Cardiac muscle cell (in vitro differentiated cells and primary cell): Measurements from ENCODE around the gene RDH5. TPM values are rescaled to one million over a fixed set of nuclear protein-coding genes. Genes with fewer than 3 reads are reported as not detected.

Experiments used
- DNase-seq, 2 donors: peaks; one replicate each; pipeline versions ENCODE4 v3.0.0 to v3.0.0-alpha.2; 2010 to 2017; ENCODE audit warnings: low read depth in 1 of 2, low spot score in 1 of 2
- H3K27ac ChIP-seq: fragments of 200-600 bp; sonication (generic); 2 replicates; pipeline ENCODE4 v1.5.1; 2016
- H3K27me3 ChIP-seq: fragments of 200-600 bp; sonication (generic); 2 replicates; pipeline ENCODE4 v1.6.0; 2016; ENCODE audit warnings: control low read depth
- H3K36me3 ChIP-seq: fragments of 200-600 bp; sonication (generic); 2 replicates; pipeline ENCODE4 v1.5.1; 2016; ENCODE audit warnings: control low read depth
- H3K4me1 ChIP-seq: fragments of 200-600 bp; sonication (generic); 2 replicates; pipeline ENCODE4 v1.8.1; 2017; ENCODE audit warnings: low read depth, mild to moderate bottlenecking, mixed run types
- H3K4me3 ChIP-seq: fragments of 200-600 bp; sonication (generic); 2 replicates; pipeline ENCODE4 v1.5.1; 2016; ENCODE audit warnings: mild to moderate bottlenecking
- H3K9me3 ChIP-seq: fragments of 200-600 bp; sonication (generic); 2 replicates; pipeline ENCODE4 v1.5.1; 2017; ENCODE audit warnings: low read depth, mild to moderate bottlenecking, control low read depth
- polyA plus RNA-seq: library from polyadenylated mRNA; unstranded; fragments of >200 nt; fragmentation: Nextera tagmentation; extraction: Ambion mirVana; gene quantifications from 2 replicates; pipeline ENCODE4 v1.2.1, GENCODE V29; 2016
- total RNA-seq: library from RNA; depleted of rRNA; stranded (reverse); fragments of >200 nt; gene quantifications from 2 replicates; pipeline ENCODE4 v1.2.3, GENCODE V29; 2016
- TF ChIP-seq, protein P1 (sequence below): IDR thresholded peaks from 2 replicates; pipeline ENCODE4 v1.5.1; 2012; ENCODE audit warnings: low read depth, mild to moderate bottlenecking, low read length

RDH5 gene
- total and polyA plus RNA-seq, 2 experiments from 2014 or later = 10.1 to 12.6 TPM

DNA sequence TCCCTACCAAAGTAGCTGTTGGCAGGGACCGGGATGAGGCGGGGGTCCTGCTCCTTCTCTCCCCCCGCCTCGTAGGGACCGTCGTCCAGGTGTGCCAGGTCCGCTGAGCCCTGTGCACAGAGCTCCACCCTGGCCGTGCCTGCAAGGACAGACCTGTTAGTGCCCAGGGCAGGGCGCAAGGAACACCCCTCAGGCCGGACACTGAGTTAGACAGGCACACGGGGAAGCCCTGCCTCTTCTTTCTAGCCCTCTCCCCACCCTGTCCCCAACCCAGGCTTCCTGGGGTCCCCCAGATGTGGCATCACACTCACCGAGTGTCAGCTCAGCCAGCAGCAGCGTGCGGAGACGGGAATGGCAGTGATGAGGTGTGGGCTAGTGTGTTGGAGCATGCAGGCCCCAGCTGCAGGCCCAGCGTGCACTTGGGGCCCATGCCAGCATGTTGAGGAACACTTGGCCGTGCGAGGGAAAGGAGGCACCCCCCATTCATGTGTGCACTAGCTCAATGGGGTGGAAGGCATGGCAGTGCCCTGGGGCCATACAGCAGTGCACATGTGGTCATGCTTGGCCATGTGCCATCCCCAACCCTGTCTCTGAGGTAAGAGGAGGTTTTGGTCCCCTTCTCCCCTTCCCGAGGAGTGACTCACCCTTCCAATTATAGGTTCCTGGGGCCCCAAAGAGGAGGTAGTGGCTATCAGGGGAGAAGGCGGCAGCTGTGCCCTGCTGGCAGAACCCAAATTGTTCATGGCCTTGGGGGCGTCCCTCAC is 19.8 kb upstream of the RDH5 start:
- Histone ChIP-seq H3K27ac (no peak overlapping the region), H3K4me3 (no peak overlapping the region), H3K9me3 (no peaks in the 10 kb centered on the region), H3K36me3 (peaks cover 6% of the 10 kb centered on the region), H3K4me1 (peaks cover 6% of the 10 kb centered on the region), H3K27me3 (no peaks in the 10 kb centered on the region)
- TF ChIP-seq, protein P1, sequence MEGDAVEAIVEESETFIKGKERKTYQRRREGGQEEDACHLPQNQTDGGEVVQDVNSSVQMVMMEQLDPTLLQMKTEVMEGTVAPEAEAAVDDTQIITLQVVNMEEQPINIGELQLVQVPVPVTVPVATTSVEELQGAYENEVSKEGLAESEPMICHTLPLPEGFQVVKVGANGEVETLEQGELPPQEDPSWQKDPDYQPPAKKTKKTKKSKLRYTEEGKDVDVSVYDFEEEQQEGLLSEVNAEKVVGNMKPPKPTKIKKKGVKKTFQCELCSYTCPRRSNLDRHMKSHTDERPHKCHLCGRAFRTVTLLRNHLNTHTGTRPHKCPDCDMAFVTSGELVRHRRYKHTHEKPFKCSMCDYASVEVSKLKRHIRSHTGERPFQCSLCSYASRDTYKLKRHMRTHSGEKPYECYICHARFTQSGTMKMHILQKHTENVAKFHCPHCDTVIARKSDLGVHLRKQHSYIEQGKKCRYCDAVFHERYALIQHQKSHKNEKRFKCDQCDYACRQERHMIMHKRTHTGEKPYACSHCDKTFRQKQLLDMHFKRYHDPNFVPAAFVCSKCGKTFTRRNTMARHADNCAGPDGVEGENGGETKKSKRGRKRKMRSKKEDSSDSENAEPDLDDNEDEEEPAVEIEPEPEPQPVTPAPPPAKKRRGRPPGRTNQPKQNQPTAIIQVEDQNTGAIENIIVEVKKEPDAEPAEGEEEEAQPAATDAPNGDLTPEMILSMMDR = no peak
- DNase-seq = no peak

DNA sequence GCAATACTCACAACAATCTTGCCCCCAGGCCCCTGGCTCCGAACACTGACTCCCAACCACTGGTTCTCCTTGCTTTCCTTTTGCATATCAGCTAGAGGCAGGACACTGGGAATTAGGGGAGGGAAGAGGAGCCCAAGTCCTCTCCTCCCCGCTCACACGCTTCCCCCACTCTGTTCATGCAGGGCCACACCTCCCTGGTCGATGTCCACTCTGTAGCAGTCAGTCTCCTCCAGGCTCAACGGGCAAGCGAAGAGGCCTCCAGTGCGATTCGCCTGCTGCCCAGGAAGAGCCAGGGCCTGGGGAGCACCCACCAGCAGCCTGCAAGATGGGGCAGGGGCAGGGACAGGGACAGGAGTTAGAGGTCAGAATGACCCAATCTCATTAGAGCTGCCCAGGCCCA is 17.3 kb upstream of the RDH5 start:
- TF ChIP-seq, protein P1 = no peak
- Histone ChIP-seq H3K4me1 (peaks cover 20% of the 10 kb centered on the region), H3K9me3 (no peaks in the 10 kb centered on the region), H3K27me3 (no peaks in the 10 kb centered on the region), H3K4me3 (no peak overlapping the region), H3K36me3 (no peaks in the 10 kb centered on the region), H3K27ac (no peak overlapping the region)
- no peak for DNase-seq

DNA sequence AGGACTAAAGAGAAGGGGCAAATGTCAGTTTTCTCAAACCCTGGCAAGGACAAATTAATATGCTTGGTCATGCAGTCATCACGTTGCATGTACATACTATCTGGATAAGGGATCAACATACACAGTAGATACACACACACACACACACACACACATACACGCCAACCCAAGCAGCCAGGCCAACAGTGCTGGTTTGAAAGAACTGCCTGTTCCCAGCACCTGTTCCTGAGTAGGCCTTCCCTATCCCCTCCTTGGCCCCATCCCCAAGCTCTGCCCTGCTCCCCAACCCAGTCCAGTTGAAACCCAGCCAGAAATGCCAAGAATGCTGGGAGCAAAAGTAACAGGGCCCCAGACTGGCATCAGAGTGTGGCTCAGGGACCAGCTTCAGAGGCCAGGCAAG is 16.9 kb upstream of the RDH5 start:
- Histone ChIP-seq H3K9me3 (no peaks in the 10 kb centered on the region), H3K4me1 (peaks cover 21% of the 10 kb centered on the region), H3K27me3 (no peaks in the 10 kb centered on the region), H3K4me3 (no peak overlapping the region), H3K36me3 (no peaks in the 10 kb centered on the region), H3K27ac (no peak overlapping the region)
- no peak for DNase-seq
- TF ChIP-seq, protein P1 = no peak

DNA sequence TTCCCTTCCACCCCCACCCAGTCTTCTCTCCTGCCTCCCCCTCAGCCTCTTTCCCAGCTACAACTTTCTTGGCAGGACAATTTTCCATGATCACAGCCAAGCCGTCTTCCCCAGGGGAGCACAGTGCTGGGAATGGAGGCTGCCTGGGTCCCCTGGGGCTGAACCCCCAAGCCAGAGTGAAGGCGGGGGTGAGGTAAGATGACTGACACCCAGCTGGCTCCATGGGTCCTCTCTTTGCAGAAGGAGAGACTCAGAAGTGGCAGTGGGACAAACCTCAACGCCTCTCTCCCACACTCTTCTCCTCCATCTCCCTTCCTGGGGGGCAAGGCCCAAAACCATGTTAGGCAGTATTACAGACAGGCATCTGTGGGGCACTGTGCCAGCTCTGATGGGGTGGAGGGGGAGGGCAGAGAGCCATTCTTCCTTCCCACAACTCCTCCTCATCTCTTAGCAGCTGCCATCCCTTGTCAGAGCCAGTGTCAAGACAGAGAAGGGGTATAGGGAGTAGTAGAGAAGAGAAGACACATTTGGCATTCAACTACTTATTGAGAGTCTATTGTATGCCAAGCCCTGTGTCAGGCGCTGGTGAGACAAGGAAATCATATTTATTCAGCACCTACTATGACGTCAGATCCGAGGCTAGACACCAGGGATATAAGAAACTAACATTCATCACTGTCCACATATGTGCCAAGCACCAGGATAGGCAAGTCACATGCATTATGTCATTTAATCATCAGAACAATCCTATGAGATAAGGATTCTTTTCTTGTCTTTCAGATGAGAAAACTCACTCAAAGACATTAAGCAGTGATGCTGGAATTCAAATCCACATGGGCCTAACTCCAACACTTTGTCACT is 16.1 kb upstream of the RDH5 start:
- peaks cover 29% of the 10 kb centered on the region for H3K4me1 ChIP-seq
- H3K4me3 ChIP-seq = no peak overlapping the region
- H3K36me3 ChIP-seq = no peaks in the 10 kb centered on the region
- no peaks in the 10 kb centered on the region for H3K27me3 ChIP-seq
- peak in 1 of 2 donors; percentile 57 for DNase-seq
- H3K27ac ChIP-seq = no peak overlapping the region
- TF ChIP-seq, protein P1 = no peak
- no peaks in the 10 kb centered on the region for H3K9me3 ChIP-seq

DNA sequence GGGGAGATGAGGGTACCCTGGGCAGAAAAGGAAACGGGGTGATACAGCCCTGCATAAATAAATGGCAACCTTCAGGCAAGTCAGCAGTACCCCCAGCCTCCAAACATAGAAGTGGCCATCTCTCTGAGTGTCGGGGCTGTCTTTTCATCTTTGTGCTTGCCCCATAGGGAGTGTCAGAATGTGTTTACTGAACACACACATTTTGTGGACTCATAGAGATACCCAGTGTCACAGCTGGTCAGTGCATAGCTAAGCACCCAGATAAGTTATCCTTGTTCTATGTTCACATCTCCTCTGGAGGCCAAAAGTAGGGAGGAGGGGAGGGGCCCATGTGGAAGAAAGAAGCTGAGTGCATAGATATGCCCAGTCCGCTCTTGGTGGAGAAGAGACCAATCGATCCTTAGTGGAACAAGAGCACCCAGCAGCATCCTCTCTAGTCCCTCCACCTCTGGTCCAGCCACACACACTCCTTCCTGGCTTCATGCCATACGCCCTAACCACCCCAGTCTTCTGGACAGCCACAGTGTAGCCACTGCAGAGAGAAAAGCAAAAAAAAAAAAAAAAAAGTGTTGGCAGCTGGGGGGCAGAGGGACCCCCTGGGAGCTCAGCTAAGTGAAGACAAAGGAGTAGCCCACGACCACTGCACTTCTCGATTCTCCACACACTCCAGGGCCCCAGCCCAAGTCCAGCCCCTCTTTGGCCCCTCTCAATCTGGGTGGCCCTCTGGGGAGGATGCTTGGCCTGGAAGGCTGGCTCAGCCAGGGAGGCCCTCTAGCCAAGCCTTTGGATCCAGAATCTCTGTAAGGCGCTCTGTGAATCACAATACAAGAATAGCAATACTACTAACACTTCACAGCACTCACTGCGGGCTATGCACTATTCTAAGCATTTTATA is 15.1 kb upstream of the RDH5 start:
- DNase-seq = no peak
- Histone ChIP-seq H3K36me3 (no peaks in the 10 kb centered on the region), H3K4me1 (peaks cover 39% of the 10 kb centered on the region), H3K27ac (no peak overlapping the region), H3K4me3 (no peak overlapping the region), H3K27me3 (no peaks in the 10 kb centered on the region), H3K9me3 (no peaks in the 10 kb centered on the region)
- TF ChIP-seq, protein P1 = no peak
